Measurements from ENCODE around the gene RNF220. TPM values are rescaled to one million over a fixed set of nuclear protein-coding genes. Genes with fewer than 3 reads are reported as not detected.

Gene RNF220
- total RNA-seq, 1 donor: 53.2 TPM

- DNase-seq (ENCODE audit: insufficient read length, low spot score, missing footprints): no peak
- Histone ChIP-seq H3K4me3 (ENCODE audit: insufficient read depth, low read length) (no peak overlapping the region), H3K27me3 (ENCODE audit: insufficient read depth, low read length) (peaks cover 16% of the 10 kb centered on the region), H3K4me1 (ENCODE audit: insufficient read depth, low read length) (peaks cover under 1% of the 10 kb centered on the region), H4K20me1 (ENCODE audit: insufficient read depth, low read length) (no peaks in the 10 kb centered on the region), H3K27ac (ENCODE audit: low read depth, low read length) (no peak overlapping the region), H2AFZ (ENCODE audit: low read length) (no peak overlapping the region), H3K4me2 (ENCODE audit: insufficient read depth, low read length) (no peak overlapping the region), H3K36me3 (ENCODE audit: insufficient read depth, low read length) (no peaks in the 10 kb centered on the region), H3K9me3 (ENCODE audit: low read depth, low read length) (no peaks in the 10 kb centered on the region), H3K79me2 (ENCODE audit: insufficient read depth, low read length) (no peaks in the 10 kb centered on the region)
- no peak for TF ChIP-seq CTCF (IDR thresholded peaks at IDR 0.05; ENCODE audit: extremely low read depth, low read depth, low read length)
Observed at GRCh38 chr1:44467566-44467965, 62.5 kb downstream of the RNF220 start.

GRCh38 chr1:44471911-44472453 is 66.9 kb downstream of the RNF220 start:
- H3K27ac ChIP-seq (ENCODE audit: low read depth, low read length): no peak overlapping the region
- no peak for DNase-seq (ENCODE audit: insufficient read length, low spot score, missing footprints)
- no peak overlapping the region for H2AFZ ChIP-seq (ENCODE audit: low read length)
- no peaks in the 10 kb centered on the region for H3K9me3 ChIP-seq (ENCODE audit: low read depth, low read length)
- H4K20me1 ChIP-seq (ENCODE audit: insufficient read depth, low read length): no peaks in the 10 kb centered on the region
- no peaks in the 10 kb centered on the region for H3K79me2 ChIP-seq (ENCODE audit: insufficient read depth, low read length)
- H3K4me1 ChIP-seq (ENCODE audit: insufficient read depth, low read length): peaks cover 4% of the 10 kb centered on the region
- peaks cover 15% of the 10 kb centered on the region for H3K27me3 ChIP-seq (ENCODE audit: insufficient read depth, low read length)
- H3K4me3 ChIP-seq (ENCODE audit: insufficient read depth, low read length): no peak overlapping the region
- H3K4me2 ChIP-seq (ENCODE audit: insufficient read depth, low read length): no peak overlapping the region
- TF ChIP-seq CTCF (IDR thresholded peaks at IDR 0.05; ENCODE audit: extremely low read depth, low read depth, low read length): no peak
- no peaks in the 10 kb centered on the region for H3K36me3 ChIP-seq (ENCODE audit: insufficient read depth, low read length)

GRCh38 chr1:44472620-44473525 is 67.8 kb downstream of the RNF220 start:
- Histone ChIP-seq H3K9me3 (ENCODE audit: low read depth, low read length) (no peaks in the 10 kb centered on the region), H3K27me3 (ENCODE audit: insufficient read depth, low read length) (peaks cover 23% of the 10 kb centered on the region), H3K27ac (ENCODE audit: low read depth, low read length) (no peak overlapping the region), H2AFZ (ENCODE audit: low read length) (peak overlapping the region; percentile 50), H4K20me1 (ENCODE audit: insufficient read depth, low read length) (no peaks in the 10 kb centered on the region), H3K79me2 (ENCODE audit: insufficient read depth, low read length) (no peaks in the 10 kb centered on the region), H3K4me1 (ENCODE audit: insufficient read depth, low read length) (peaks cover 4% of the 10 kb centered on the region), H3K36me3 (ENCODE audit: insufficient read depth, low read length) (no peaks in the 10 kb centered on the region), H3K4me3 (ENCODE audit: insufficient read depth, low read length) (peak overlapping the region; percentile 31), H3K4me2 (ENCODE audit: insufficient read depth, low read length) (peak overlapping the region; percentile 58)
- DNase-seq (ENCODE audit: insufficient read length, low spot score, missing footprints): peak; percentile 19
- TF ChIP-seq CTCF (IDR thresholded peaks at IDR 0.05; ENCODE audit: extremely low read depth, low read depth, low read length): no peak

- Histone ChIP-seq H3K36me3 (ENCODE audit: insufficient read depth, low read length) (no peaks in the 10 kb centered on the region), H3K4me3 (ENCODE audit: insufficient read depth, low read length) (no peak overlapping the region), H2AFZ (ENCODE audit: low read length) (no peak overlapping the region), H3K4me2 (ENCODE audit: insufficient read depth, low read length) (no peak overlapping the region), H3K9me3 (ENCODE audit: low read depth, low read length) (no peaks in the 10 kb centered on the region), H3K27ac (ENCODE audit: low read depth, low read length) (no peak overlapping the region), H4K20me1 (ENCODE audit: insufficient read depth, low read length) (no peaks in the 10 kb centered on the region), H3K79me2 (ENCODE audit: insufficient read depth, low read length) (no peaks in the 10 kb centered on the region), H3K4me1 (ENCODE audit: insufficient read depth, low read length) (peaks cover 4% of the 10 kb centered on the region), H3K27me3 (ENCODE audit: insufficient read depth, low read length) (peaks cover 36% of the 10 kb centered on the region)
- no peak for DNase-seq (ENCODE audit: insufficient read length, low spot score, missing footprints)
- TF ChIP-seq CTCF (IDR thresholded peaks at IDR 0.05; ENCODE audit: extremely low read depth, low read depth, low read length): no peak
Observed at GRCh38 chr1:44476891-44477290, 71.8 kb downstream of the RNF220 start.

Data from osteoblast (primary cell).